HEK293 (cell line): Measurements from ENCODE around the gene MYH7B.

Experiments used
- CTCF ChIA-PET: fragments of 350-600 bp; formaldehyde crosslinking; extraction: SDS; loops from one replicate; lab custom pipeline; 2021; ENCODE audit warnings: antibody characterized with exemption; lab: Yijun Ruan, JAX
- POLR2A ChIA-PET: fragments of 300-600 bp; formaldehyde crosslinking; extraction: SDS; loops from one replicate; lab custom pipeline; 2020; ENCODE audit warnings: antibody characterized with exemption, inconsistent platforms; lab: Yijun Ruan, JAX
- H3K27ac ChIP-seq: fragments of 200-500 bp; sonication (Bioruptor generic); 2 replicates; pipeline ENCODE4 v1.5.1; 2014; ENCODE audit warnings: low read depth, low read length, control low read depth, inconsistent platforms; ENCODE audit errors: extremely low read depth
- H3K36me3 ChIP-seq, 2 experiments: fragments of 200-500 bp in 1 of 2; sonication (Bioruptor generic) in 1 of 2; 1 replicate in 1 of 2; 2 replicates in 1 of 2; pipeline ENCODE4 v1.5.1; 2014 to 2017; ENCODE audit warnings: inconsistent platforms in 2 of 2, low read length in 2 of 2; ENCODE audit not compliant: control insufficient read depth in 2 of 2, insufficient read depth in 1 of 2
- H3K4me1 ChIP-seq: fragments of 200-500 bp; sonication (Bioruptor generic); 2 replicates; pipeline ENCODE4 v1.5.1; 2014; ENCODE audit warnings: mild to moderate bottlenecking, low read length, inconsistent platforms; ENCODE audit not compliant: control insufficient read depth, insufficient read depth
- H3K4me3 ChIP-seq: 2 replicates; pipeline ENCODE4 v1.5.1; 2011; ENCODE audit warnings: low read depth, mild to moderate bottlenecking, control low read depth, low read length, moderate library complexity
- H3K9me3 ChIP-seq: fragments of 200-500 bp; sonication (Bioruptor generic); 2 replicates; pipeline ENCODE4 v1.5.1; 2014; ENCODE audit warnings: low read depth, low read length, inconsistent platforms; ENCODE audit not compliant: control insufficient read depth, insufficient read depth
- EGR2 ChIP-seq: fragments of 450-650 bp; formaldehyde crosslinking; IDR thresholded peaks from 2 replicates; pipeline ENCODE4 v1.5.1; 2016; ENCODE audit warnings: low read depth, missing biosample characterization, missing genetic modification characterization
- FEZF1 ChIP-seq: fragments of 450-650 bp; formaldehyde crosslinking; IDR thresholded peaks from 2 replicates; pipeline ENCODE4 v1.5.1; 2016; ENCODE audit warnings: missing biosample characterization, missing genetic modification characterization
- GFI1B ChIP-seq: fragments of 450-650 bp; formaldehyde crosslinking; IDR thresholded peaks from 2 replicates; pipeline ENCODE4 v1.5.1; 2016; ENCODE audit warnings: missing biosample characterization, missing genetic modification characterization
- GLI4 ChIP-seq: fragments of 450-650 bp; formaldehyde crosslinking; IDR thresholded peaks from 2 replicates; pipeline ENCODE4 v1.5.1; 2016; ENCODE audit warnings: missing biosample characterization, missing genetic modification characterization
- GLIS2 ChIP-seq: fragments of 450-650 bp; formaldehyde crosslinking; IDR thresholded peaks from 2 replicates; pipeline ENCODE4 v1.5.1; 2016; ENCODE audit warnings: missing biosample characterization, missing genetic modification characterization
- KLF1 ChIP-seq: fragments of 450-650 bp; formaldehyde crosslinking; IDR thresholded peaks from 2 replicates; pipeline ENCODE4 v1.5.1; 2016; ENCODE audit warnings: missing biosample characterization, missing genetic modification characterization
- SP7 ChIP-seq: fragments of 450-650 bp; formaldehyde crosslinking; IDR thresholded peaks from 2 replicates; pipeline ENCODE4 v1.5.1; 2016; ENCODE audit warnings: missing biosample characterization, missing genetic modification characterization
- YY2 ChIP-seq: fragments of 450-650 bp; formaldehyde crosslinking; IDR thresholded peaks from 2 replicates; pipeline ENCODE4 v1.5.1; 2016; ENCODE audit warnings: missing biosample characterization, missing genetic modification characterization
- ZBTB48 ChIP-seq: fragments of 450-650 bp; formaldehyde crosslinking; IDR thresholded peaks from 2 replicates; pipeline ENCODE4 v1.5.1; 2016; ENCODE audit warnings: missing biosample characterization, missing genetic modification characterization
- ZBTB7A ChIP-seq: fragments of 450-650 bp; formaldehyde crosslinking; IDR thresholded peaks from 2 replicates; pipeline ENCODE4 v1.5.1; 2016; ENCODE audit warnings: low read depth, missing biosample characterization, missing genetic modification characterization
- ZFHX2 ChIP-seq: fragments of 450-650 bp; formaldehyde crosslinking; conservative IDR thresholded peaks from 2 replicates; pipeline ENCODE4 v1.5.1; 2016; ENCODE audit warnings: missing biosample characterization, missing genetic modification characterization
- ZNF239 ChIP-seq: fragments of 450-650 bp; formaldehyde crosslinking; IDR thresholded peaks from 2 replicates; pipeline ENCODE4 v1.5.1; 2016; ENCODE audit warnings: missing biosample characterization, missing genetic modification characterization
- ZNF354C ChIP-seq: fragments of 450-650 bp; formaldehyde crosslinking; IDR thresholded peaks from 2 replicates; pipeline ENCODE4 v1.5.1; 2016; ENCODE audit warnings: missing biosample characterization, missing genetic modification characterization, low read depth, borderline replicate concordance
- ZNF366 ChIP-seq: fragments of 450-650 bp; formaldehyde crosslinking; conservative IDR thresholded peaks from 2 replicates; pipeline ENCODE4 v1.5.1; 2016; ENCODE audit warnings: missing biosample characterization, missing genetic modification characterization
- ZNF394 ChIP-seq: fragments of 450-650 bp; formaldehyde crosslinking; IDR thresholded peaks from 2 replicates; pipeline ENCODE4 v1.5.1; 2016; ENCODE audit warnings: missing biosample characterization, missing genetic modification characterization, mild to moderate bottlenecking, moderate library complexity, borderline replicate concordance
- ZNF473 ChIP-seq: fragments of 450-650 bp; formaldehyde crosslinking; IDR thresholded peaks from 2 replicates; pipeline ENCODE4 v1.5.1; 2017; ENCODE audit warnings: missing biosample characterization, missing genetic modification characterization
- ZNF529 ChIP-seq: fragments of 450-650 bp; formaldehyde crosslinking; IDR thresholded peaks from 2 replicates; pipeline ENCODE4 v1.5.1; 2017; ENCODE audit warnings: missing genetic modification characterization, missing biosample characterization; ENCODE audit not compliant: insufficient replicate concordance
- ZNF621 ChIP-seq: fragments of 450-650 bp; formaldehyde crosslinking; IDR thresholded peaks from 2 replicates; pipeline ENCODE4 v1.5.1; 2017; ENCODE audit warnings: missing biosample characterization, missing genetic modification characterization
- ZNF670 ChIP-seq: fragments of 450-650 bp; formaldehyde crosslinking; IDR thresholded peaks from 2 replicates; pipeline ENCODE4 v1.5.1; 2016; ENCODE audit warnings: missing biosample characterization, missing genetic modification characterization, low read depth
- TF ChIP-seq, protein P1 (sequence below): fragments of 450-650 bp; formaldehyde crosslinking; IDR thresholded peaks from 2 replicates; pipeline ENCODE4 v1.5.1; 2016; ENCODE audit warnings: missing biosample characterization, missing genetic modification characterization
- TF ChIP-seq, protein P2 (sequence below): fragments of 450-650 bp; formaldehyde crosslinking; IDR thresholded peaks from 2 replicates; pipeline ENCODE4 v1.5.1; 2016; ENCODE audit warnings: missing biosample characterization, missing genetic modification characterization
- TF ChIP-seq, protein P3 (sequence below): fragments of 450-650 bp; formaldehyde crosslinking; IDR thresholded peaks from 2 replicates; pipeline ENCODE4 v1.5.1; 2016; ENCODE audit warnings: missing biosample characterization, missing genetic modification characterization

Gene MYH7B

DNA sequence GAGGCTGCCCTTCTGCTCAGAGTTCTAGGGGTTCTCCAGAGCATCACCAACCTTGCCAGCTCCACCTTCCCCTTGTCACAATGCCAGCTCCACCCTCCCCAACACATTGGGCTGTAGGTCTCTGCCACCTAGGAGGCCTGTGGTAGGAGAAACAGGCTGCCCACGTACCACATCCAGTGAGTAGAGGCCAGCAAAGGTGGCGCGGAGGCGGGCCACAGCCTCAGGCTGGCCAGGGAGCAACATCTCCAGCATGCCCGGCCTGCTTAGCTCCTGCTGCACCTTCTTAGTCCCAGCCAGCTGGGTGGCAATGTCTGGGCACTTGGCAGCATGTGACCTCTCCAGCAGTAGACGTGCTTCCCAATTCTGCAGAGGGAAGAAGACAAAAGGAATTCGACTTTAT, 23.9 kb upstream of the MYH7B start:
- POLR2A ChIA-PET: no interaction called here
- peaks cover 0 to 89% of the 10 kb centered on the region in 2 experiments; a peak in 2 of 3 replicates for H3K36me3 ChIP-seq
- TF ChIP-seq ZFHX2 (tag by site-specific recombination): peak; percentile 36; the same call in 1 of the 2 replicates
- TF ChIP-seq, protein P1, sequence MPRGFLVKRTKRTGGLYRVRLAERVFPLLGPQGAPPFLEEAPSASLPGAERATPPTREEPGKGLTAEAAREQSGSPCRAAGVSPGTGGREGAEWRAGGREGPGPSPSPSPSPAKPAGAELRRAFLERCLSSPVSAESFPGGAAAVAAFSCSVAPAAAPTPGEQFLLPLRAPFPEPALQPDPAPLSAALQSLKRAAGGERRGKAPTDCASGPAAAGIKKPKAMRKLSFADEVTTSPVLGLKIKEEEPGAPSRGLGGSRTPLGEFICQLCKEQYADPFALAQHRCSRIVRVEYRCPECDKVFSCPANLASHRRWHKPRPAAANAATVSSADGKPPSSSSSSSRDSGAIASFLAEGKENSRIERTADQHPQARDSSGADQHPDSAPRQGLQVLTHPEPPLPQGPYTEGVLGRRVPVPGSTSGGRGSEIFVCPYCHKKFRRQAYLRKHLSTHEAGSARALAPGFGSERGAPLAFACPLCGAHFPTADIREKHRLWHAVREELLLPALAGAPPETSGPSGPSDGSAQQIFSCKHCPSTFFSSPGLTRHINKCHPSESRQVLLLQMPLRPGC (tag by site-specific recombination): no peak
- TF ChIP-seq GLIS2 (tag by site-specific recombination): no peak
- TF ChIP-seq, all 188 proteins: peak for 1
- CTCF ChIA-PET: interaction anchor here (0.9 kb wide), 1 partner anchor 58 kb away, joined by 4 read pairs; no protein-coding TSS in a partner anchor
- no peaks in the 10 kb centered on the region for H3K9me3 ChIP-seq
- H3K4me1 ChIP-seq: no peaks in the 10 kb centered on the region
- no peak overlapping the region for H3K4me3 ChIP-seq
- no peak overlapping the region for H3K27ac ChIP-seq

DNA sequence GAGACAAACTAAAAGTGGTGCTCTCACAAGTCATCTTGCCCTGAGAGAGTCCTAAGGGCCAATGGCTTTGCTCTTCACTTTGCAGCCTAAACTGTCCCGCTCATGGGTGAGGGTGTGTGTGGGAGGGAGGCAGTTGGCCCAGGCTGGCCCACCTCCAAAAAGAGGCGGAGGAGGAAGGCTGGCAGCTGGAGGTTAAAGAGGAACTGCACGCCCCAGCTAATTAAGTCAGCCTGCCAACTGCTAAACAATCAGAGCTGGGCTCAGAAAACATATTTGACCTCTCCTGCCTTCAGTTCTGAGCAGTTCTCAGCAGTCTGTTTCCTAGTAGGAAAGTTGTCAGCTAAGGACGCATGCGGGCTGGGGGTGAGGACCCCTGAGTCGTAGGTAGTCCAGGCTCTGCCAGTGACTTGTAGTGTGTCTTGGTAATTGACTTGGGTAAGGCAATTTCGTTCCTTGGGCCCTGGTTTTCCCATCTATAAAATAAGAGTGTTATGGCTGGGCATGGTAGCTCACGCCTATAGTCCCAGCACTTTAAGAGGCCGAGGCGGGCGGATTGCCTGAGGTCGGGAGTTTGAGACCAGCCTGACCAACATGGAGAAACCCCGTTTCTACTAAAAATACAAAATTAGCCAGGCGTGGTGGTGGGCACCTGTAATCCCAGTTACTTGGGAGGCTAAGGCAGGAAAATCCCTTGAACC, 17.1 kb upstream of the MYH7B start:
- POLR2A ChIA-PET: no interaction called here
- CTCF ChIA-PET: no interaction called here
- Histone ChIP-seq H3K4me1 (no peaks in the 10 kb centered on the region), H3K27ac (no peak overlapping the region), H3K9me3 (no peaks in the 10 kb centered on the region), H3K36me3 (peaks cover 7 to 82% of the 10 kb centered on the region in 2 experiments; a peak in 2 of 3 replicates), H3K4me3 (no peak overlapping the region)
- TF ChIP-seq EGR2 (peak; percentile 79), ZNF354C (no peak), ZBTB7A (tag by site-specific recombination) (no peak), ZBTB48 (tag by site-specific recombination) (no peak), ZNF473 (tag by site-specific recombination) (no peak), ZNF529 (no peak), ZNF670 (tag by site-specific recombination) (no peak), ZFHX2 (tag by site-specific recombination) (peak; percentile 88), YY2 (tag by site-specific recombination) (no peak), ZNF366 (tag by site-specific recombination) (no peak), FEZF1 (tag by site-specific recombination) (no peak), SP7 (tag by site-specific recombination) (peak; percentile 30; the same call in 1 of the 2 replicates)
- TF ChIP-seq, protein P2, sequence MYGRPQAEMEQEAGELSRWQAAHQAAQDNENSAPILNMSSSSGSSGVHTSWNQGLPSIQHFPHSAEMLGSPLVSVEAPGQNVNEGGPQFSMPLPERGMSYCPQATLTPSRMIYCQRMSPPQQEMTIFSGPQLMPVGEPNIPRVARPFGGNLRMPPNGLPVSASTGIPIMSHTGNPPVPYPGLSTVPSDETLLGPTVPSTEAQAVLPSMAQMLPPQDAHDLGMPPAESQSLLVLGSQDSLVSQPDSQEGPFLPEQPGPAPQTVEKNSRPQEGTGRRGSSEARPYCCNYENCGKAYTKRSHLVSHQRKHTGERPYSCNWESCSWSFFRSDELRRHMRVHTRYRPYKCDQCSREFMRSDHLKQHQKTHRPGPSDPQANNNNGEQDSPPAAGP: no peak

DNA sequence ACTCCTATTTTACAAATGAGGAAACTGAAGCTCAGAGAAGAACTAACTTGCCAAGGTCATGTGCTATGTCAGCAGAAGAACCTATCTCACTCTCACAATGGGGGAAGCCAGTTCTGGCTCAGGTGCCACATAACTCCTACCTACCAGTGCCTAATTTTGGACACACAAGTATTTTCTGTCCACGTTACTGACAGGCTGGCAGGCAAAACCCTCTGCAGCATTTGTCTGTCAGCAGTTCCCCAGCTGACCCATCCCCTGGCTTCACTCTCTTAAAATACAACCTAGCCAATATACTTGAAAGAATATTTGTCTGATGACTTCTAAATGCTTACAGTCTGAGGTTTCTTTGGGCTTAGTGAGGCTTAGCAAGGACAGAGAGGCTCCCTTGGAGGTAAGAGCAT, 15.6 kb upstream of the MYH7B start:
- CTCF ChIA-PET: no interaction called here
- H3K36me3 ChIP-seq: peaks cover 7 to 86% of the 10 kb centered on the region in 2 experiments; a peak in 2 of 3 replicates
- no peak overlapping the region for H3K4me3 ChIP-seq
- H3K4me1 ChIP-seq: no peaks in the 10 kb centered on the region
- no peaks in the 10 kb centered on the region for H3K9me3 ChIP-seq
- H3K27ac ChIP-seq: no peak overlapping the region
- POLR2A ChIA-PET: no interaction called here
- TF ChIP-seq, protein P3, sequence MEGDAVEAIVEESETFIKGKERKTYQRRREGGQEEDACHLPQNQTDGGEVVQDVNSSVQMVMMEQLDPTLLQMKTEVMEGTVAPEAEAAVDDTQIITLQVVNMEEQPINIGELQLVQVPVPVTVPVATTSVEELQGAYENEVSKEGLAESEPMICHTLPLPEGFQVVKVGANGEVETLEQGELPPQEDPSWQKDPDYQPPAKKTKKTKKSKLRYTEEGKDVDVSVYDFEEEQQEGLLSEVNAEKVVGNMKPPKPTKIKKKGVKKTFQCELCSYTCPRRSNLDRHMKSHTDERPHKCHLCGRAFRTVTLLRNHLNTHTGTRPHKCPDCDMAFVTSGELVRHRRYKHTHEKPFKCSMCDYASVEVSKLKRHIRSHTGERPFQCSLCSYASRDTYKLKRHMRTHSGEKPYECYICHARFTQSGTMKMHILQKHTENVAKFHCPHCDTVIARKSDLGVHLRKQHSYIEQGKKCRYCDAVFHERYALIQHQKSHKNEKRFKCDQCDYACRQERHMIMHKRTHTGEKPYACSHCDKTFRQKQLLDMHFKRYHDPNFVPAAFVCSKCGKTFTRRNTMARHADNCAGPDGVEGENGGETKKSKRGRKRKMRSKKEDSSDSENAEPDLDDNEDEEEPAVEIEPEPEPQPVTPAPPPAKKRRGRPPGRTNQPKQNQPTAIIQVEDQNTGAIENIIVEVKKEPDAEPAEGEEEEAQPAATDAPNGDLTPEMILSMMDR: no peak
- no peak for TF ChIP-seq KLF1 (tag by site-specific recombination)
- TF ChIP-seq ZNF621 (tag by site-specific recombination): no peak
- TF ChIP-seq GLI4 (tag by site-specific recombination): no peak
- TF ChIP-seq ZNF394 (tag by site-specific recombination): no peak
- TF ChIP-seq FEZF1 (tag by site-specific recombination): no peak
- TF ChIP-seq ZNF239 (tag by site-specific recombination): no peak
- no peak for TF ChIP-seq GFI1B (tag by site-specific recombination)
